Neural cell (in vitro differentiated cells): ENCODE measurements around the gene ZDHHC7. TPM values are rescaled to one million over a fixed set of nuclear protein-coding genes. Genes with fewer than 3 reads are reported as not detected.

Source experiments
- H2AFZ ChIP-seq: fragments of 200-600, 300-800 bp; sonication (generic), shearing (Covaris generic); 2 replicates; pipeline ENCODE4 v1.6.0; 2014; ENCODE audit warnings: low read depth, mild to moderate bottlenecking, antibody characterized with exemption, low read length, moderate library complexity
- H3F3A ChIP-seq: fragments of 200-600 bp; shearing (Covaris generic); 2 replicates; pipeline ENCODE4 v1.6.1; 2016; ENCODE audit warnings: mild to moderate bottlenecking, moderate library complexity, mixed read lengths, antibody characterized with exemption, low read length; ENCODE audit not compliant: insufficient read depth, poor library complexity, severe bottlenecking
- H3K27ac ChIP-seq: fragments of 200-600, 300-800 bp; sonication (generic), shearing (Covaris generic); 2 replicates; pipeline ENCODE4 v1.5.1; 2014; ENCODE audit warnings: mild to moderate bottlenecking, low read length, moderate library complexity
- H3K27me3 ChIP-seq: fragments of 300-800, 200-600 bp; sonication (generic), shearing (Covaris generic); 2 replicates; pipeline ENCODE4 v1.6.0; 2014; ENCODE audit warnings: mild to moderate bottlenecking, low read depth, low read length, moderate library complexity; ENCODE audit not compliant: insufficient read depth
- H3K36me3 ChIP-seq: fragments of 300-800, 200-600 bp; sonication (generic), shearing (Covaris generic); 2 replicates; pipeline ENCODE4 v1.5.1; 2014; ENCODE audit warnings: mild to moderate bottlenecking, antibody characterized with exemption, low read length, moderate library complexity; ENCODE audit not compliant: insufficient read depth
- H3K4me2 ChIP-seq: fragments of 300-800, 200-600 bp; sonication (generic), shearing (Covaris generic); 2 replicates; pipeline ENCODE4 v1.6.0; 2014; ENCODE audit warnings: mild to moderate bottlenecking, low read length
- H3K4me3 ChIP-seq: fragments of 300-800, 200-600 bp; sonication (generic), shearing (Covaris generic); 2 replicates; pipeline ENCODE4 v1.5.1; 2014; ENCODE audit warnings: mild to moderate bottlenecking, low read length, moderate library complexity
- H3K79me2 ChIP-seq: fragments of 200-600 bp; shearing (Covaris generic); replicated peaks from 2 replicates; pipeline ENCODE4 v1.6.0; 2014; ENCODE audit warnings: mild to moderate bottlenecking, low read length, moderate library complexity; ENCODE audit not compliant: insufficient read depth
- H3K9ac ChIP-seq: fragments of 300-800, 200-600 bp; sonication (generic), shearing (Covaris generic); 2 replicates; pipeline ENCODE4 v1.6.1; 2016; ENCODE audit warnings: mild to moderate bottlenecking, low read length, mixed read lengths
- H3K9me2 ChIP-seq: fragments of 200-600 bp; shearing (Covaris generic); 2 replicates; pipeline ENCODE4 v1.6.1; 2016; ENCODE audit warnings: mild to moderate bottlenecking, low read length, mixed read lengths; ENCODE audit not compliant: insufficient read depth
- H3K9me3 ChIP-seq: fragments of 200-600, 300-800 bp; sonication (generic), shearing (Covaris generic); 2 replicates; pipeline ENCODE4 v1.6.1; 2016; ENCODE audit warnings: mild to moderate bottlenecking, mixed run types, low read length, moderate library complexity, mixed read lengths
- H4K20me1 ChIP-seq: fragments of 200-600 bp; shearing (Covaris generic); 2 replicates; pipeline ENCODE4 v1.6.1; 2016; ENCODE audit warnings: mild to moderate bottlenecking, mixed run types; ENCODE audit not compliant: insufficient read depth
- CTCF ChIP-seq: fragments of 450-650 bp; IDR thresholded peaks from 2 replicates; pipeline ENCODE4 v1.5.1; 2014; ENCODE audit warnings: antibody characterized with exemption, mild to moderate bottlenecking, moderate library complexity; ENCODE audit not compliant: poor library complexity, severe bottlenecking
- EP300 ChIP-seq: fragments of 450-650 bp; conservative IDR thresholded peaks from 2 replicates; pipeline ENCODE4 v1.6.1; 2014; ENCODE audit warnings: antibody characterized with exemption, mild to moderate bottlenecking, moderate library complexity; ENCODE audit not compliant: poor library complexity, severe bottlenecking
- EZH2 ChIP-seq: fragments of 200-600, 300-800 bp; shearing (Covaris generic), sonication (generic); IDR thresholded peaks from 2 replicates; pipeline ENCODE4 v1.6.1; 2014; ENCODE audit warnings: antibody characterized with exemption, low read length, borderline replicate concordance, mild to moderate bottlenecking; ENCODE audit not compliant: insufficient read depth, poor library complexity, severe bottlenecking
- MXI1 ChIP-seq: fragments of 450-650 bp; conservative IDR thresholded peaks from 2 replicates; pipeline ENCODE4 v1.6.1; 2014; ENCODE audit warnings: antibody characterized with exemption, mild to moderate bottlenecking; ENCODE audit not compliant: poor library complexity, severe bottlenecking
- POLR2AphosphoS5 ChIP-seq: IDR thresholded peaks from 2 replicates; pipeline ENCODE4 v1.6.1; 2012
- RAD21 ChIP-seq: fragments of 450-650 bp; conservative IDR thresholded peaks from 2 replicates; pipeline ENCODE4 v1.6.1; 2014; ENCODE audit warnings: antibody characterized with exemption, mild to moderate bottlenecking, moderate library complexity
- REST ChIP-seq: IDR thresholded peaks from 2 replicates; pipeline ENCODE4 v1.6.1; 2012; ENCODE audit warnings: borderline replicate concordance
- SMC3 ChIP-seq: fragments of 450-650 bp; conservative IDR thresholded peaks from 2 replicates; pipeline ENCODE4 v1.6.1; 2014; ENCODE audit warnings: antibody characterized with exemption, mild to moderate bottlenecking, moderate library complexity; ENCODE audit not compliant: poor library complexity
- TAF1 ChIP-seq: IDR thresholded peaks from 2 replicates; pipeline ENCODE4 v1.6.1; 2012; ENCODE audit warnings: low read depth
- polyA plus RNA-seq: library from polyadenylated mRNA; depleted of rRNA; stranded (reverse); fragments of >200 nt; gene quantifications from 2 replicates; pipeline ENCODE4 v1.2.3, GENCODE V29; 2014

Gene ZDHHC7
- polyA plus RNA-seq, 1 donor from 2014 or later = 33.8 TPM

GRCh38 chr16:84949772-84950436, 61.4 kb downstream of the ZDHHC7 start:
- Histone ChIP-seq H4K20me1 (no peaks in the 10 kb centered on the region), H3K9me3 (no peaks in the 10 kb centered on the region), H3K36me3 (no peaks in the 10 kb centered on the region), H3F3A (no peaks in the 10 kb centered on the region), H2AFZ (no peak overlapping the region), H3K4me3 (no peak overlapping the region), H3K9ac (no peak overlapping the region), H3K9me2 (no peaks in the 10 kb centered on the region), H3K27me3 (no peaks in the 10 kb centered on the region), H3K4me2 (no peak overlapping the region), H3K79me2 (no peaks in the 10 kb centered on the region), H3K27ac (no peak overlapping the region)
- TF ChIP-seq RAD21 (no peak), CTCF (no peak), REST (no peak), EP300 (no peak), SMC3 (no peak), TAF1 (no peak), MXI1 (no peak), EZH2 (no peak), POLR2AphosphoS5 (no peak)

- Histone ChIP-seq H3K9ac (no peak overlapping the region), H3K9me2 (no peaks in the 10 kb centered on the region), H3F3A (no peaks in the 10 kb centered on the region), H3K4me3 (no peak overlapping the region), H2AFZ (no peak overlapping the region), H3K27ac (no peak overlapping the region), H3K79me2 (no peaks in the 10 kb centered on the region), H4K20me1 (no peaks in the 10 kb centered on the region), H3K36me3 (no peaks in the 10 kb centered on the region), H3K4me2 (no peak overlapping the region), H3K9me3 (no peaks in the 10 kb centered on the region), H3K27me3 (no peaks in the 10 kb centered on the region)
- no peak for TF ChIP-seq POLR2AphosphoS5
- TF ChIP-seq REST = no peak
- no peak for TF ChIP-seq EP300
- TF ChIP-seq RAD21 = no peak
- no peak for TF ChIP-seq MXI1
- TF ChIP-seq SMC3 = no peak
- no peak for TF ChIP-seq CTCF
- TF ChIP-seq EZH2 = no peak
- TF ChIP-seq TAF1 = no peak
Observed at GRCh38 chr16:84948851-84949610, 62.3 kb downstream of the ZDHHC7 start.
